Body of pancreas (tissue), 4 donors: ENCODE results near the gene ATXN1. TPM values are rescaled to one million over a fixed set of nuclear protein-coding genes. Genes with fewer than 3 reads are reported as not detected.

Source experiments
- ATAC-seq: fragments of 150-250 bp; one replicate; pipeline ENCODE4 v1.9.1; 2016
- DNase-seq, 4 donors: peaks; one replicate each; pipeline ENCODE4 v3.0.0-alpha.2; 2019
- H3K27ac ChIP-seq, 4 donors: fragments of 200-600 bp; sonication (generic); 1 replicate in 3 of 4; 2 replicates in 1 of 4; pipeline versions ENCODE4 v1.5.1 to v1.6.1; 2016 to 2019; ENCODE audit warnings: mild to moderate bottlenecking in 1 of 4, mixed read lengths in 1 of 4, moderate library complexity in 1 of 4
- H3K27me3 ChIP-seq, 2 donors: fragments of 200-600 bp; sonication (generic); one replicate each; pipeline ENCODE4 v1.6.0; 2016; ENCODE audit warnings: mild to moderate bottlenecking in 1 of 2
- H3K36me3 ChIP-seq, 2 donors: fragments of 200-600 bp; sonication (generic); replicated peaks in 1 of 2; 2 replicates each; pipeline ENCODE4 v1.5.1; 2016; ENCODE audit warnings: low read depth in 2 of 2; ENCODE audit not compliant: insufficient read depth in 1 of 2
- H3K4me1 ChIP-seq: fragments of 200-600 bp; sonication (generic); one replicate; pipeline ENCODE4 v1.6.0; 2016
- H3K4me3 ChIP-seq, 2 donors: fragments of 200-600 bp; sonication (generic); 1 replicate in 1 of 2; 2 replicates in 1 of 2; pipeline ENCODE4 v1.5.1; 2016 to 2019
- H3K9me3 ChIP-seq, 3 donors: fragments of 200-600 bp; sonication (generic); 1 replicate in 2 of 3; 2 replicates in 1 of 3; pipeline ENCODE4 v1.5.1; 2016
- POLR2A ChIP-seq, 3 donors: fragments of 450-650 bp; IDR thresholded peaks; one replicate each; pipeline ENCODE4 v1.6.1; 2016; ENCODE audit warnings: antibody characterized with exemption in 3 of 3, mild to moderate bottlenecking in 2 of 3
- WGBS, 2 donors: methylation state at CpG; one replicate each; pipeline ENCODE4 v1.1.5; 2017; 5-methylcytosine and 5-hydroxymethylcytosine counted together
- intact Hi-C: fragments of 100-400 bp; cut with DNase I; formaldehyde crosslinking; loops from one replicate; pipeline ENCODE4 v1.15.1; 2023
- total RNA-seq, 2 donors: library from RNA; depleted of rRNA; stranded (reverse); fragments of >200 nt; gene quantifications; one replicate each; pipeline ENCODE4 v1.1.0, GENCODE V29; 2016
- TF ChIP-seq, protein P1 (sequence below), 7 experiments: fragments of 450-650 bp in 4 of 7; fragments of 200-600 bp in 3 of 7; sonication (generic) in 3 of 7; IDR thresholded peaks; one replicate each; pipeline ENCODE4 v1.5.1; 2016 to 2019; ENCODE audit warnings: antibody characterized with exemption in 7 of 7

The ATXN1 gene
- total RNA-seq, 2 donors from 2014 or later: 24.6 to 24.7 TPM

DNA sequence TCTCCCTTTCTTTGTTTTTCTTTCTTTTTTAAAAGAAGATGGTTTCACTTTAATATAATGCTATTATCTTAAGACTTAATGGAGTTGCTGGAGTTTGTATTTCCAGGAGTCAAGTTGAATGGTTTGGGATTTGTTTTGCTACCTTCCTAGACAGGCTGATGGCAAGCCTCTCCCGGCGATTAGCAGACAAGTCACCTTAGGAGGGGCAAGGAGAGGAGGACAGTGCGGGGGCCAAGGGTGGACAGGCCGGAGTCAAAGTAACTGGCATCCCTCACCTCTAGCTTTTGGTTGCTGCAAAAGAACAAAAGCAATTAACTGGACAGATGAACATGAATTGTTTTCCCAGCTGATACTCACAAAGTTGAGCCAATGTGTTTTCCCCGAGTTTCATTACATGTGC is 465.8 kb downstream of the ATXN1 start:
- no peaks in the 10 kb centered on the region for H3K27me3 ChIP-seq
- no peak for ATAC-seq
- H3K4me3 ChIP-seq: no peak overlapping the region
- H3K27ac ChIP-seq: no peak overlapping the region
- TF ChIP-seq, protein P1, sequence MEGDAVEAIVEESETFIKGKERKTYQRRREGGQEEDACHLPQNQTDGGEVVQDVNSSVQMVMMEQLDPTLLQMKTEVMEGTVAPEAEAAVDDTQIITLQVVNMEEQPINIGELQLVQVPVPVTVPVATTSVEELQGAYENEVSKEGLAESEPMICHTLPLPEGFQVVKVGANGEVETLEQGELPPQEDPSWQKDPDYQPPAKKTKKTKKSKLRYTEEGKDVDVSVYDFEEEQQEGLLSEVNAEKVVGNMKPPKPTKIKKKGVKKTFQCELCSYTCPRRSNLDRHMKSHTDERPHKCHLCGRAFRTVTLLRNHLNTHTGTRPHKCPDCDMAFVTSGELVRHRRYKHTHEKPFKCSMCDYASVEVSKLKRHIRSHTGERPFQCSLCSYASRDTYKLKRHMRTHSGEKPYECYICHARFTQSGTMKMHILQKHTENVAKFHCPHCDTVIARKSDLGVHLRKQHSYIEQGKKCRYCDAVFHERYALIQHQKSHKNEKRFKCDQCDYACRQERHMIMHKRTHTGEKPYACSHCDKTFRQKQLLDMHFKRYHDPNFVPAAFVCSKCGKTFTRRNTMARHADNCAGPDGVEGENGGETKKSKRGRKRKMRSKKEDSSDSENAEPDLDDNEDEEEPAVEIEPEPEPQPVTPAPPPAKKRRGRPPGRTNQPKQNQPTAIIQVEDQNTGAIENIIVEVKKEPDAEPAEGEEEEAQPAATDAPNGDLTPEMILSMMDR (IDR thresholded peaks at IDR 0.05): no peak
- TF ChIP-seq POLR2A (IDR thresholded peaks at IDR 0.05): no peak
- no peaks in the 10 kb centered on the region for H3K9me3 ChIP-seq
- no peaks in the 10 kb centered on the region for H3K36me3 ChIP-seq
- intact Hi-C loops: no loop called here
- DNase-seq: no peak
- H3K4me1 ChIP-seq: no peaks in the 10 kb centered on the region
- 82 to 94% methylated on average over 5 of the region's 5 CpGs for WGBS, 2 donors

DNA sequence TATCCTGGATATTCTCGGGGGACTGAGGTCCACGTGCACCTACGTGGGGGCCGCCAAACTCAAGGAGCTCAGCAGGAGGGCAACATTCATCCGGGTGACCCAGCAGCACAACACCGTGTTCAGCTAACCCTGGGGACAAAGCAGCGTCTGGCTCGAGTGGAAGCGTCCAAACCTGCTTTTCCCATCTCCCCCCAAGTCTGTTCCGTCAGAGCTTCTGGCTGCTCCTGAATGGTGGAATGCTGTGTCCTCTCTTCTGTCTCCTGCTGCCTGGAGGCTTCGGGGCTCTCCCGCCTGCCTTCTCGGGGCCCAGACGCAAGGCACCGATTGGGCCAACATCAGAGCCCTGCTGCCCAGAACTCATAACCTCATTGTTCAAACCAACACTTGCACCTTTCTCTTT is 466.2 kb downstream of the ATXN1 start:
- Histone ChIP-seq H3K27me3 (no peaks in the 10 kb centered on the region), H3K9me3 (no peaks in the 10 kb centered on the region), H3K36me3 (no peaks in the 10 kb centered on the region), H3K4me3 (no peak overlapping the region), H3K27ac (no peak overlapping the region), H3K4me1 (no peaks in the 10 kb centered on the region)
- ATAC-seq: no peak
- intact Hi-C loops: no loop called here
- no peak for DNase-seq
- 86 to 93% methylated on average over 13 to 15 of the region's 15 CpGs for WGBS, 2 donors
- TF ChIP-seq, protein P1 (IDR thresholded peaks at IDR 0.05): no peak
- TF ChIP-seq POLR2A (IDR thresholded peaks at IDR 0.05): no peak

DNA sequence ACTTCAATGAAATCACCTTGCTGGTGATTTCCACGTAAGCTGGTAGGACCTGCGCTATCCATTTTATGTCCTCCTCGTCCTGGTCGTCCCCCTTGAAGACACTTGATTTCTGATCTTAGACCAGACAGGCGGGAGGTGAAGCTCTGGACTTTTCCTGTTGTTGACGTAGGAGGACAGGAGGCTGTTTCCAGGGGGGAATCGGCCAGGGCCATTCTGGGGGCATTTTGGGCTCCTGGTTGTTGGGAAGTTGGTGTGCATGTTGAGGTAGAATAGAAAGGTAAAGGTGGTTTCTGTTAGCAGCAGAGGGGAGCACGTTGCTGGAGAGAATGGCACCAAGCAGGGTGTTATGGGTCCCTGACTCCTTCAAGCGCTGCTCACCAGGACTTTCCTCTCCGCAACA is 466.9 kb downstream of the ATXN1 start:
- no peaks in the 10 kb centered on the region for H3K4me1 ChIP-seq
- intact Hi-C loops: no loop called here
- no peak for ATAC-seq
- no peak overlapping the region for H3K27ac ChIP-seq
- no peaks in the 10 kb centered on the region for H3K9me3 ChIP-seq
- DNase-seq: no peak
- TF ChIP-seq POLR2A (IDR thresholded peaks at IDR 0.05): no peak
- TF ChIP-seq, protein P1 (IDR thresholded peaks at IDR 0.05): no peak
- WGBS, 2 donors: 78 to 85% methylated on average over 10 of the region's 10 CpGs
- H3K36me3 ChIP-seq: no peaks in the 10 kb centered on the region
- H3K4me3 ChIP-seq: no peak overlapping the region
- no peaks in the 10 kb centered on the region for H3K27me3 ChIP-seq

DNA sequence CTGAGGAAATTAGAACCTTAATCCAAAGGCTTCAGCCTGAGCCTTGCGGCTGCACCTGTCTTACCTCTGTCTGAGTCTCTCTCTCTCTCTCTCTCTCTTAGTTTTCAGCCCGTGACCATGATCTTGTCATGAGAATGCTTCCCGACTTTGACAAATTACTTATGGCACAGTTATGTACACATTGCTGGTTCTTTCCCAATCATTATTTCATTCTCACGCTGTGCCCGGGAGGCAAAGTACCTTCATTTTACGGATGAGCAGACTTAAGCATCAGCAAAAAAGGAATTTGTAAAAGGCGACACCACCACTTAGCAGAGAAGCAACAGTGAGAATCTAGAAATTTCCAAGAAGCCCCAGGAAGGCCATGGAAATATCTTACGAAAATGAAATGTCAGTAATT is 468.3 kb downstream of the ATXN1 start:
- Histone ChIP-seq H3K9me3 (no peaks in the 10 kb centered on the region), H3K4me3 (no peak overlapping the region), H3K36me3 (no peaks in the 10 kb centered on the region), H3K27me3 (no peaks in the 10 kb centered on the region), H3K27ac (no peak overlapping the region), H3K4me1 (no peaks in the 10 kb centered on the region)
- 59 to 63% methylated on average over 8 of the region's 8 CpGs for WGBS, 2 donors
- intact Hi-C loops: no loop called here
- ATAC-seq (no peak), DNase-seq (no peak)
- TF ChIP-seq, protein P1 (IDR thresholded peaks at IDR 0.05): no peak
- TF ChIP-seq POLR2A (IDR thresholded peaks at IDR 0.05): no peak

DNA sequence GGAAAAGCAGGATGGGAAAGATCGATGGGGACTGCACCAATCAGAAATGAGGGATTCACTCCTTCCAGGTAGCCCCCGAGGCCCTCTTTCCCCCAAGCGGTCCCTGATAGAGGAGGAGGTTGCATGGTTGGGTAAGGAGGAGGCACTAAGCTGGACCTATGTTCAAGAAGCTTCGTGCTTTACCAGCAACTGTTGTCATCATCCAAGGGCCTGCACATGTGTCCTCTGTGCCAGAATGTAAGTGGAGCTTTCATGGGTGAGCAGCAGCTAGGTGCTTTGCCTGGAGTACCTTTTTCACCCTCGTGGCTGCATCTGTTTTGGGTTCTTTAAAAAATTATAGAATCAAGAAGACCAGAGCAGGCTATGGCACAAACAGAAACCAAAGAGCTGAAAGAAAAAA is 468.8 kb downstream of the ATXN1 start:
- H3K4me3 ChIP-seq: no peak overlapping the region
- H3K9me3 ChIP-seq: no peaks in the 10 kb centered on the region
- DNase-seq (no peak), ATAC-seq (no peak)
- intact Hi-C loops: no loop called here
- no peaks in the 10 kb centered on the region for H3K36me3 ChIP-seq
- WGBS, 2 donors: 66 to 72% methylated on average over 5 of the region's 5 CpGs
- TF ChIP-seq, protein P1 (IDR thresholded peaks at IDR 0.05): no peak
- no peak for TF ChIP-seq POLR2A (IDR thresholded peaks at IDR 0.05)
- no peaks in the 10 kb centered on the region for H3K27me3 ChIP-seq
- no peaks in the 10 kb centered on the region for H3K4me1 ChIP-seq
- H3K27ac ChIP-seq: no peak overlapping the region
